ENCODE data around the gene CYBA.

Gene CYBA

GRCh38 chr16:88650749-88651275 is at the start of gene CYBA:
Gene CYBA, minus strand, starts transcription at chr16:88651053. Its CDS starts 40 bp downstream, at chr16:88651013.
- DNase-seq: peak; percentile 34

GRCh38 chr16:88700322-88700635 is 49.4 kb upstream of the CYBA start:
- DNase-seq: no peak

DNA sequence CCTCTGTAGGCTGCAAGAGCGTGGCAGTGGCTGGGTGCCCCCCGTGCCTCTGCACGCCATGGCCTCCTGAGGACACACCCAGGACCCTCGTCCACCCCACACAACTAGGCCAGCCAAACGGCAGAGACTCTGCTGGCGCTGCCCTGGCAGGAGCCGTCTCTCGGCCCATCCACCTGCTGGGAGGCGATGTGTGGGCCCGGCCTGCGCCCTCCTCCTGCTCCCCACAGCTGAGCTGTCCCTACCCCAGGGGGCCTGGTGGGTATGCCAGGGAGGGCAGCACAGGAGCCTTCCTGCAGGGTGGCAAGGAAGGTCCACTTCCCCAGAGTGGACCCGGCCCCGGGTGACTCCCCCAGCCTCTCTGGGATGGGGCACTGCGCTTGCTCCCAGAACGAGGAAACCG is 48.3 kb upstream of the CYBA start:
- no peak for DNase-seq

DNA sequence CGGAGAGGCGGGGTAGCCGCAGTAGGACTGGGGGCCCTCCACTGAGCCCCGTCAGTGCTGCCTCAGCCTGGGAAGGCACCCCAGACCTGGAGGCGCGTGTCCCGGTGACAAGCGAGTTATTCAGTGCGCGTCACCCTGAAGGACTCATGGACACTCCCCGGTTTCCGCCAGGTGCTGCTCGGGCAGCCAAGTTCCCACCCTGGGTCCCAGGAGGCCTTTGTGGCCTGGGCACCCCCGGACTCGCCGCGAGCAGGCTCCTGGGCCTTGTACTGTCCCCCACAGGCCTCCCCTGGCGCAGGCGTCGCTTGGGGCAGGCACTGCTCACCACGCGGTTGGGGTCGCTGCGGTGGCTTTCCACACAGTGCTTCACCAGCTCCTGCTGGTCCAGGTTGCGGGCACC is 47.8 kb upstream of the CYBA start:
- no peak for DNase-seq

DNA sequence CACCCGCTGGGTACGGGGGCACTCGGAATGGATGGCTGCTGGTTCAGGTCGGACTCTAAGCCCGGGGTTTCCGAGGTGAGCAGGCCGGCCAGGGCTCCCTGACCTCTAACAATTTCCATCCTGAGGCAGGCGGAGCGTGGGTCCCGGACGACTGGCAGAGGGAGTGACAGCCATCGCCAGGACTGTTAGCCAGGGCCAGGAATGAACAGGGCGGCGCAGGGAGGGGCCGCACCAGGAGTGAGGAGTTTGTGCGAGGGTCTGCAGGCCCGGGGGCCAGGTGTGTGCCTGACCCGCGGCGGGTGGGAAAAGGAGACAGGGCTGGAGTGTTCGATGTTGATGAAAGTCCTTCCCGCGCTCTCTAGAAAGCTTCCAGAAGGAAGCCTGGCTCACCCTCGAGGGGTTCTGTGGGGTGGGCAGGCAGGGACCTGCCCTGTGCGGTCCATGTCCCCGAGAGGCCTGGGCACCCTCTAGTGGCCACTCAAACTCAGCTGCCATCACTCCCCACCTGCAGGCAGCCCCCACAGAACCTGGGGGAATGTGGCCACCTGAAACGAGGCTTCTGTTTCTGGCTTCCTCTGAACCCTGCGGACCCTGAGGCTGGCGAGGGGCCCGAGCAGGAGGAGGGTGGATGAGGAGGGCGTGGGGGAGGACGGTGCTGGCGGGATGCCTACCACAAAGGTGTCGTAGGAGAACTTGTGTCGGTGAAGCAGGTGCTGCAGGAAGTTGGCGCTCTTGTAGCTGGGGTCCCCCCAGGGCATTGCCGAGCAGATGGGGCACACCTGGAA is 47.2 kb upstream of the CYBA start:
- DNase-seq: no peak

DNA sequence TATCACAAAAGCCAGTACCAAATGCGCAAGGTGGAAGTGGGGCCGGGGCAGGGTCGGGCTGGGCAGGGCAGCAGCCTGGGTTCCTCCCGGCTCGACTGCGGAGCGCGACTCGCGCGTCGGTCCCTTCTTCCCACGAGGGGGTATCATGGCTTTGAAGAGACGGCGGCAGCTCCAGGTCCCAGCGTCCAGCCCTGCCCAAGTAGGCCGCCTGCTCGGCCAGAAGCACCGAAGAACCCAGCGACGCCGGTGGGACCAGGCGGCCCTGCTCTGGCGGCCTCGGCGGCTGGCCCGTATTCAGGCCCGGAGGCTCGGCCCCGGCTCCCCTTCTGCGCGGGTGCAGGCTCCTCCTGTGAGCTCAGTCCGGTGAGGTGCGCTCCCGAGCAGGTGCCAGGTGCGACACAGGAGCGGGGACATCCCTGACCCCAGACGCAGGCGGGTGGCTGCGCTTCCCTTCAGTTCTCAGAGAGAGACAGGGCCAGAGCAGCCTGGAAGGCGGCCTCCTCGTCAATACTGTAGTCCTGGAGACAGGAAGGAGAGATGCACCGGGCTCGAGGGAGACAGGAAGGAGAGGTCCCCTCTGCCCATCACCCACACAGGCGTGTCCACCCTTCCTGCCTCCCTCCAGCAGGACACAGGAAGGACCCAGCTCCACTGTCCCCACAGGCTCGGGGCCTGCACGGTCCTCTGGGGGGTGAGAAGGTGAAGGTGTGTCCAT is 46.4 kb upstream of the CYBA start:
- DNase-seq: no peak

DNA sequence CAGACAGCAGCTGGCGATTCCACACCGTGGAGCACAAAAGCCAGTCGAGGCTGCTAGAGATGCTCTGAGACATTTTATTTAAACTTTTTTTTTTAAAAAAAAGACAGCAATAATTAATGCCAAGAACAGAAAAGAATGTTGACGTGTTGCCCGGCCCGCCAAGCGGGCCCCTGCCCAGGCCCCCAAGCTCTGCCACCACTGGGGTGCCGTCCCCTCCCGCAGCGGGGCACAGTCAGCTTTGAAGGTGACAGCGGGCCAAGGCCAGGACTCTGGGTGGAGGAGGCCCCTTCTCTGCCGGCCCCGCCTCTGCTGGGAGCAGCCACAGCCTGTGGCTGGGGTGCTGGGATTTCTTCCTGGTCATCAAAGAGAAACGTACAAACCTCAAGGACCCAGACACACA is 45.6 kb upstream of the CYBA start:
- DNase-seq: no peak

GRCh38 chr16:88695753-88696152 is 44.9 kb upstream of the CYBA start:
- no peak for DNase-seq

DNA sequence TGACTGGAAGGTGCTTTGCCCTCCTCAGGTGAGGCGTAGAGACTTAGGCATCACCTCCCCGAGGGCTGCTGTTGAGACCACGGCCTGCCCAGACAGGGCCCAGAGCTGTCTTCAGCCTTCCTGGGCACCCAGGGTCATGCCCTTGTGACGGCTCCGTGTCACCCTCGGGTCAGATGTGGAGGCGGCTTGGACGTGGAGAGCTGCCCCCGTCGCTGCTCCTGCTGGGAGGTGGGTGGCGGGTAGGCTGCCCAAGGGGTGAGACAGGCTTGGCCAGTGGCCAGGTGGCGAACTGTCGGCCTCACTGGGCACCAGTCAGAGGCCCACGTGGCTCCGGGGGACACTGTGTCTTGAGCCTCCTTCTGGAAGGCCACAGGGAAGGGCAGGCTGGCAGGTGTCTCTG is 44.4 kb upstream of the CYBA start:
- no peak for DNase-seq

GRCh38 chr16:88694221-88695087 is 43.6 kb upstream of the CYBA start:
- no peak for DNase-seq

GRCh38 chr16:88693420-88694177 is 42.7 kb upstream of the CYBA start:
- DNase-seq: no peak

GRCh38 chr16:88692861-88693260 is 42.0 kb upstream of the CYBA start:
- DNase-seq: no peak

- DNase-seq: no peak
Measured at GRCh38 chr16:88691924-88692560, 41.2 kb upstream of the CYBA start.

DNA sequence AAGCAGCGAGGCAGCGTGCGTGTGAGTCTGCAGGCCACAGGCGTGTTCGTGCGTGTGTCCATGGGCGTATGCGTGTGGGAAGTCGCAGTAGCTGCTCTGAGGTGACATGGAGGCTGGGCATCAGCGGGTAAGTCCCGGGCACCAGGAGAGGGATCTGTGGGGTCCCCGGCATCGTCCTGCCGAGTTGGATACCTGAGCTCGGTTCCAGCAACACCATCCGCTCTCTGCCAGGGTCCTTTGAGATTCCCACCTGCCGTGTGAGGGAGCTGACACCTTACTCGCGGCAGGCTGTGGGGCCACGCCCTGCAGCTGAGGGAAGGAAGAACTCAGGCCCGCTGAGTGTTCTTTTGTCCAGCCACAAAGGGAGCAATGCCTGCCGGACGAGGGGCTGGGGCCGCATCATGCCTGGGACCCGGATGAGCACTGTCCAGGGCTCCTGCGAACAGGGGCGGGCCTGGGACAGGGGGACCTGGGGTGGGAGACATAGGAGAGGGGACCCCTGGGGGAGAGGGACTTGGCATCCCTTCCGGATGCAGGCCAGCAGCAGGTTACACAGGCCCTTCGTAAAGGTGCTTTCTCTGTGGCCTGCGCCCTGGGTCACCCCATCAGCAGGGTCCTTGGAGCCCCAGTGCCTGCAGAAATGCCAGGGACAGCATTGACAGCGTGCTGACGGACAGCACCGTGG is 40.4 kb upstream of the CYBA start:
- no peak for DNase-seq

GRCh38 chr16:88690341-88691128 is 39.7 kb upstream of the CYBA start:
- no peak for DNase-seq

GRCh38 chr16:88688013-88688778 is 37.3 kb upstream of the CYBA start:
- peak; percentile 9 for DNase-seq

GRCh38 chr16:88687676-88688012 is 36.8 kb upstream of the CYBA start:
- no peak for DNase-seq

GRCh38 chr16:88687254-88687576 is 36.4 kb upstream of the CYBA start:
- DNase-seq: no peak

DNA sequence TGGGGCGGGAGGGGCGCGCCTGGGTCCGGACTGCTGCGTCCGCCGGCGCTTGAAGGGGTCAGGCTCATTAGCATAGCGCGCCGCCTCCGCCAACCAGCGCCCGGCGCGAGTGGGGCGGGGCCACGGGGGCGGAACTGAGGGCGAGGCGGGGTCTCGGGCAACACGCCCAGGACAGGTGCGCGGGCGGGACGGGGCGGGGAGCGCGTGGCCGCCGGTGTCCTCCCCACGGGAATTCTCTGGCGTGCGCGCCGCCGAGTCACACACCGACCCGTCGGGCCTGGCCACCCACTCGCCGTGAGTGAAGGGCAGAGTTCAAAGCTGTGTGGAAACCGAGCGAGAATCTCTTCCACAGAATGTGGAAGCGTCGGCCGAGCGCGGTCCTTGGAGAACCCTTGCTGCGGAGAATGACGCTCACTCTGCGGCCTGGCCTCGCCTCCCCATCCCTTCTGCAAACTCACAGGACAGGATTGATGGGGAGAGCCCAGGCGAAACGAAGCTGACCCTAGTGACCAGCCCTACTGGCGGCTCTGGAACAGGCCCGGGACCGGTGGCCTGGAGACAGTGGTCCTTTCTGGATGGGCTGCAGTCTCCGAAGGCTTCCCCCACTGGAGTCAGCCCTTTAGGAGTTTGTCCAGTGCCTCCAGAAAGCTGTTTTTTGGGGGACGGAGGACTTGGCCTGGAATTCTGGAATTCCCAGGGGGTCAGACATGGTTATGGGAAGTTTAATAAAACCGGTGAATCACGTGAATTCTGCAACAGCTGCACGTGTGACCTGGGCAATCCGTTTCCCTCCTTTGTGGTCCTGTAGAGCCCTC is 35.8 kb upstream of the CYBA start, which contains the start of gene SNAI3:
Gene SNAI3 (minus strand): TSS at position 69 of the 815 bp plus-strand sequence. CDS start 101 bp downstream, outside the sequence.
- DNase-seq: peak; percentile 35

Measured in kidney glomerular epithelial cell (primary cell).